Esophagus squamous epithelium (tissue), 4 donors: ENCODE measurements around the gene LMX1B.

Experiments used
- CTCF ChIP-seq, 6 experiments: fragments of 450-650 bp in 4 of 6; fragments of 200-600 bp in 2 of 6; sonication (generic) in 2 of 6; IDR thresholded peaks; one replicate each; pipeline ENCODE4 v1.5.1; 2016 to 2019; ENCODE audit warnings: antibody characterized with exemption in 6 of 6, mild to moderate bottlenecking in 4 of 6, moderate library complexity in 4 of 6
- POLR2A ChIP-seq, 4 donors: fragments of 450-650 bp; IDR thresholded peaks; one replicate each; pipeline ENCODE4 v1.6.1; 2017; ENCODE audit warnings: antibody characterized with exemption in 4 of 4, mild to moderate bottlenecking in 4 of 4, moderate library complexity in 3 of 4

- TF ChIP-seq POLR2A (IDR thresholded peaks at IDR 0.05) (no peak), CTCF (IDR thresholded peaks at IDR 0.05) (no peak)
These were observed 21.3 kb upstream of the LMX1B start for GRCh38 chr9:126592461-126592860.
